ENCODE data around the gene IKZF3.
"Not testable (repeated sequence)": the region's sequence is repeated elsewhere in the genome, so short reads cannot be mapped to it uniquely, and the experiment has no call there.

Gene IKZF3

GRCh38 chr17:39737760-39738567 is 126.1 kb downstream of the IKZF3 start, which contains the start of gene GRB7:
TSS of gene GRB7 (plus strand) at chr17:39737938. CDS start at chr17:39742302, 4,364 bp downstream.
- DNase-seq = no peak

GRCh38 chr17:39737206-39737759 is 126.8 kb downstream of the IKZF3 start:
- no peak for DNase-seq

DNA sequence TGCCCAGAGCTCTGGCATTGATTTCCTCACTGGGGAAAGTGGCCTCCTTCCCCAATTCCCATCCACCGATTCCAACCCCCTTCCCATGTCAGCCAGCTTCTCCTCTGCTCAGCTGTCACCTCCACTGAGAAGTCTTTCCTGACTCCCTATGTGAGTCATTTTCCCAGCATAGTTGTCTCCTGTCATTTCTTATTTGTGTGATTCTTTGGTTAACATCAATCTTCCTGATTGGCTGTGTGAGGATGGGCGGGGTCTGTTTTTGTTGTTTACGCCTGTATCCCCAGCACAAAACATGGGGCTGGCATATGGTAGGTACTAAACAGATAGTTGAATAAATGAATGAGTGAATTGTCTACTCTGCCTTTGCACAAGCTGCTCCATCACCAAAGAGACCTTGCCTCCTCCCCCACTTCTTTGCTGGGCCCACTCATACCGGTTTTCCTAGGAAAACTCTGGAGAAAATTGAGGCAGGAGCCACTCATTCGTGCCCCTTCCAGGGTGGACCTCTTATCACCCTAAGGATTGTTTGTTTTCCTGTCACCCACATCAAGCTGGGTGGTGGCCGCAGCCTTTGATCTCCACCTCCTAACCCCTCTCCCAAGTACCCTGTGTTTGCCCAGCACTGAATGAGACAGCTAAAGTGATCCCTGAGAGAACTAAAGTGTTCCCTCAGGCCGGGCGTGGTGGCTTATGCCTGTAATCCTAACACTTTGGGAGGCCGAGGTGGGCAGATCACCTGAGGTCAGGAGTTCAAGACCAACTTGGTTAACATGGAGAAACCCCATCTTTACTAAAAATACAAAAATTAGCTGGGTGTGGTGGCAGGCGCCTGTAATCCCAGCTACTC is 127.6 kb downstream of the IKZF3 start:
- no peak for DNase-seq

- no peak for DNase-seq
These were observed 128.2 kb downstream of the IKZF3 start for GRCh38 chr17:39735882-39736281.

GRCh38 chr17:39732586-39732985 is 131.5 kb downstream of the IKZF3 start:
- DNase-seq = no peak

DNA sequence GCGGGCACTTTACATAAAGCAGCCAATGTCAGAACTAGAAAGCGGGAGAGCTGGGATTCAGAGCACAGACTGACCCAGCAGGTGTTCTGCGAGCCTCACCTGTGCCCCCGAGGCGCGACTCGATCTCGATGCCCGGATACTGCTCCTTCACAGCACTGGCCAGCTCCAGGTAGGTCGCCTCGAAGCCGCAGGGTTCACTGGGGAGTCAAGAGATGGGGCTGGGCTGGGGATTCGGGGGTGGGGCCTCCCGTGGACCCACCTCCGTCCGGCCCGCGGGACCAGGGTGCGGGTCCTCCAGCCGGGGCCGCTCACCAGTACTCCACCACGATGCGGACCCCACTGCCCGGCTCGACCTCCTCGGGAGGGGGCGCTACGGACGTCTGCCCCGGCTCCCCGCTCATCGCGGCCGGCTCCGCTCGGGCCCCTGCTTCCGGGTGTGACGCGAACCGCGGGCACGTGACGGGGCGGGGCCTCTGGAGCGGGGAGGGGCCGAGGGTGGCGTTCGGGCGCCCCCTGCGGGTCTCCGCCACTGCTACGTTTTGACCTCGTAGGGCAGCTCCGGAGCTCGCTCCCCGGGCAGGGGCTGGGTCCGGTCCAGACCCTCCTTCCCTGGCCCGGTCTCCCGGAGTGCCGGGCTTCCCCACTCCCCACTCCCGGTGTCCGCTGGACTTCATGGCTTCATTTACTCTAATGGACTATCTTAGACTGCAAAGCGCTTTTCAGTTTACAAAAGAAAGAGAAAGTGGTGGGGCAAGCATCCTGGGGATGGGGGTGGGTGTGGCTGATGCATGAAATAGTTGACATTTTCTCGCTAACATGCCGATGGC is 133.8 kb downstream of the IKZF3 start, which contains the start of gene MIEN1:
TSS of gene MIEN1 (minus strand) at position 438 of the 827 bp plus-strand sequence. CDS start at position 401, 37 bp downstream.
- DNase-seq = peak; percentile 92

GRCh38 chr17:39729280-39729851 is 134.7 kb downstream of the IKZF3 start:
- no peak for DNase-seq

DNA sequence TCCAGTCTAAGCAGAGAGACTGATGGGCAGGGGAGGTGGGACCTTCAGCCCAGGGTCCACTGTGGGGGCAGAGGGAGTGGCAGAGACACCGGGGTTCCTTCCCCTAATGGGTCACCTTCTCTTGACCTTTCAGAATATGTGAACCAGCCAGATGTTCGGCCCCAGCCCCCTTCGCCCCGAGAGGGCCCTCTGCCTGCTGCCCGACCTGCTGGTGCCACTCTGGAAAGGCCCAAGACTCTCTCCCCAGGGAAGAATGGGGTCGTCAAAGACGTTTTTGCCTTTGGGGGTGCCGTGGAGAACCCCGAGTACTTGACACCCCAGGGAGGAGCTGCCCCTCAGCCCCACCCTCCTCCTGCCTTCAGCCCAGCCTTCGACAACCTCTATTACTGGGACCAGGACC is 136.6 kb downstream of the IKZF3 start:
- no peak for DNase-seq

DNA sequence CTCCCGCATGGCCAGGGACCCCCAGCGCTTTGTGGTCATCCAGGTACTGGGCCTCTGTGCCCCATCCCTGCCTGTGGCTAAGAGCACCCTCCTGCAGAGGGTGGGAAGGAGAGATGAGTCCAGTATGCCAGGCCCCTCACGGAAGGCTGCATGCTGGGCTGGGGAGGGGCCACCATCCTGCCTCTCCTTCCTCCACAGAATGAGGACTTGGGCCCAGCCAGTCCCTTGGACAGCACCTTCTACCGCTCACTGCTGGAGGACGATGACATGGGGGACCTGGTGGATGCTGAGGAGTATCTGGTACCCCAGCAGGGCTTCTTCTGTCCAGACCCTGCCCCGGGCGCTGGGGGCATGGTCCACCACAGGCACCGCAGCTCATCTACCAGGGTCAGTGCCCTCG is 137.5 kb downstream of the IKZF3 start:
- DNase-seq = no peak

- DNase-seq = not testable (repeated sequence)
These were observed 138.2 kb downstream of the IKZF3 start for GRCh38 chr17:39725923-39726322.

GRCh38 chr17:39724731-39725130 is 139.4 kb downstream of the IKZF3 start:
- no peak for DNase-seq

DNA sequence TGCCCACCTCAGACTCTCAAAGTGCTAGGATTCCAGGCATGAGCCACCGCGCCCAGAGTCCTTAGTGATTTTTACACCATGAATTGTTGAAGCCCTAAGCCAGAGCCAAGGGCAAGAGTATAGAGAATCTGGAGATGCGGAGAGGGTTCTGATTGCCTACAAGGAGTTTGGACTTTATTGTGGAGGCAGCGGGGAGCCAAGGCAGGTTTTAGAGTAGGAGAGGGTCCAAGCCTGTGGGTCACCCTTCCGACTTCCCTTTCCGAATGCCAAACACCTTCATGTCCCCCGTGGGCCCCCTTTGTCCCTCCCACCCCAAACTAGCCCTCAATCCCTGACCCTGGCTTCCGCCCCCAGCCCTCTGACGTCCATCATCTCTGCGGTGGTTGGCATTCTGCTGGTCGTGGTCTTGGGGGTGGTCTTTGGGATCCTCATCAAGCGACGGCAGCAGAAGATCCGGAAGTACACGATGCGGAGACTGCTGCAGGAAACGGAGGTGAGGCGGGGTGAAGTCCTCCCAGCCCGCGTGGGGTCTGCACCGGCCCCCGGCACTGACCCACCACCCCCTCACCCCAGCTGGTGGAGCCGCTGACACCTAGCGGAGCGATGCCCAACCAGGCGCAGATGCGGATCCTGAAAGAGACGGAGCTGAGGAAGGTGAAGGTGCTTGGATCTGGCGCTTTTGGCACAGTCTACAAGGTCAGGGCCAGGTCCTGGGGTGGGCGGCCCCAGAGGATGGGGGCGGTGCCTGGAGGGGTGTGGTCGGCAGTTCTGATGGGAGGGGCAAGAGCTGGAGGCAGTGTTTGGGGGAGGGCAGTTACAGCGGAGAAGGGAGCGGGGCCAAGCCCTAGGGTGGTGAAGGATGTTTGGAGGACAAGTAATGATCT is 140.9 kb downstream of the IKZF3 start:
- no peak for DNase-seq

DNA sequence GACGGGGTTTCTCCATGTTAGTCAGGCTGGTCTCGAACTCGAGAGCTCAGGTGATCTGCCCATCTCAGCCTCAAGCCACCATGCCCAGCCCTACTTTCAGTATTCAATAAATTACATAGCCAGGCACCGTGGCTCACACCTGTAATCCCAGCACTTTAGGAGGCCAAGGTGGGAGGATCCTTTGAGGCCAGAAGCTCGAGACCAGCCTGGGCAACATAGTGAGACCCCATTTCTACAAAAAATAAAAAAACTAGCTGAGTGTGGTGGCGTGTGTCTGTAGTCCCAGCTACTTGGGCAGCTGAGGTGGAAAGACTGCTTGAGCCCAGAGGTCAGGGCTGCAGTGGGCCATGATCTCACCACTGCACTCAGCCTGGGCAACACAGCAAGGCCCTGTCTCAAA is 142.0 kb downstream of the IKZF3 start:
- no peak for DNase-seq

GRCh38 chr17:39719563-39720355 is 144.4 kb downstream of the IKZF3 start:
- no peak for DNase-seq

- DNase-seq = no peak
These were observed 146.5 kb downstream of the IKZF3 start for GRCh38 chr17:39717660-39718059.

DNA sequence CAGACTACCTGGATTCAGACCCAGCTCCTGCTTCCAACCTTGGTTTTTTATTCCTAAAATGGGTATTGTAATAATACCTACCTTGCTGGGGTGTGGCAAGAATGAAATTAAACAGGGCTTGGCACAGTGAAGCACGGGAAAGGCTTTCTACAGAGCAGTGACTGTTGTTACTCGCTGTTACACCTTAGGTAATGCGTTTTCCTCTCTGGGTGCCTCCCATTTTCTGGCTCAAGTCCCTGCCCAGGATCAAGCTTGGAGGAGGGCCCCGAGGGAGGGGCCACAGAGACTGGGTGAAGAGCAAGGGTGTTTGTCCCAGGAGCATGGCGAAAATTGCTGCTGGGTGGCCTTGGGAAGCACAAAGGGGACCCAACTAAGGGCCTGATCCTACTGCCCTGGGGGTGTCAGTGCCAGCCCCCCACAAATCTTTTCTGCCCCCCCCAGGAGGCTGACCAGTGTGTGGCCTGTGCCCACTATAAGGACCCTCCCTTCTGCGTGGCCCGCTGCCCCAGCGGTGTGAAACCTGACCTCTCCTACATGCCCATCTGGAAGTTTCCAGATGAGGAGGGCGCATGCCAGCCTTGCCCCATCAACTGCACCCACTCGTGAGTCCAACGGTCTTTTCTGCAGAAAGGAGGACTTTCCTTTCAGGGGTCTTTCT is 147.1 kb downstream of the IKZF3 start:
- DNase-seq = no peak

GRCh38 chr17:39716073-39716818 is 147.9 kb downstream of the IKZF3 start:
- DNase-seq = no peak

GRCh38 chr17:39715375-39716072 is 148.6 kb downstream of the IKZF3 start:
- no peak for DNase-seq
